GM12875 (cell line): ENCODE results near the gene ADAMTSL2.

Experiments
- H3K4me3 ChIP-seq: one replicate; pipeline ENCODE4 v1.5.1; 2011; ENCODE audit warnings: low read depth, low read length, control low read depth
- TF ChIP-seq, protein P1 (sequence below): IDR thresholded peaks from 2 replicates; pipeline ENCODE4 v1.5.1; 2011; ENCODE audit warnings: low read depth, mild to moderate bottlenecking, control low read depth, inconsistent platforms, low read length, moderate library complexity, borderline replicate concordance; ENCODE audit not compliant: insufficient read depth

ADAMTSL2 gene

DNA sequence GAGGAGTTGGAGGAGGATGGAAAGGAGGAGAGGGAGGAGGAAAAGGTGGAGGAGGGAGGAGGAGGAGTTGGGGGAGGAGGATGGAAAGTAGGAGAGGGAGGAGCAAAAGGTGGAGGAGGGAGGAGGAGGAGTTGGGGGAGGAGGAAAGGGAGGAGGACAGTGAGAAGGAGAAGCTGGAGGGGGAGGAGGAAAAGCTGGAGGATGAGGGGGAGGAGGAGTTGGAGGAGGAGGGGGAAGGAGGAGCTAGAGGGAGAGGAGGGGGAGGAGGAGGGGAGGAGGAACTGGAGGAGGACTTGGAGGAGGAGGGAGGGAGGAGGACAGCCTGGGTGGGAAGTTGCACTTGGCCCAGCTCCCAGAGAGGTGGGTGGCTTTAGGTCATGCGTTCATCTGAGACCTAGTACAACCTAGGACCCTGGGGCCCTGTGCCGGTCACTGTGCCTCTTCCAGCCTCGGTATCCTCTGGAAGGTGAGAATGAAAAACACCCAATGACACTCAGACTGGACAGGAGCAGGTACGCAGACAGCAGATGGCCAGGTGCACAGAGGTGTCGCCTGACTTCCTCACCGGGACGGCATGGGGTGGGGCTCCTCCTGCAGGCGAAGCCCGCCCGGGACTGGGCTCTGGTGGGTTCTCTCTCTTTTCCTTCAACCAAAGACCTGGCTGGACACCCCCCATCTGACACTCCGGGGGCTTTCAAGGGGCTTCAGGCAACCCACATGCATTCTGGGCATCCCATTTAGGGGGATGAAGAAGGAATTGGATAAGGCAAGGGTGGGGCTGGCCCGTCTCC lies 43.4 kb upstream of the ADAMTSL2 start:
- H3K4me3 ChIP-seq = no peak overlapping the region
- TF ChIP-seq, protein P1, sequence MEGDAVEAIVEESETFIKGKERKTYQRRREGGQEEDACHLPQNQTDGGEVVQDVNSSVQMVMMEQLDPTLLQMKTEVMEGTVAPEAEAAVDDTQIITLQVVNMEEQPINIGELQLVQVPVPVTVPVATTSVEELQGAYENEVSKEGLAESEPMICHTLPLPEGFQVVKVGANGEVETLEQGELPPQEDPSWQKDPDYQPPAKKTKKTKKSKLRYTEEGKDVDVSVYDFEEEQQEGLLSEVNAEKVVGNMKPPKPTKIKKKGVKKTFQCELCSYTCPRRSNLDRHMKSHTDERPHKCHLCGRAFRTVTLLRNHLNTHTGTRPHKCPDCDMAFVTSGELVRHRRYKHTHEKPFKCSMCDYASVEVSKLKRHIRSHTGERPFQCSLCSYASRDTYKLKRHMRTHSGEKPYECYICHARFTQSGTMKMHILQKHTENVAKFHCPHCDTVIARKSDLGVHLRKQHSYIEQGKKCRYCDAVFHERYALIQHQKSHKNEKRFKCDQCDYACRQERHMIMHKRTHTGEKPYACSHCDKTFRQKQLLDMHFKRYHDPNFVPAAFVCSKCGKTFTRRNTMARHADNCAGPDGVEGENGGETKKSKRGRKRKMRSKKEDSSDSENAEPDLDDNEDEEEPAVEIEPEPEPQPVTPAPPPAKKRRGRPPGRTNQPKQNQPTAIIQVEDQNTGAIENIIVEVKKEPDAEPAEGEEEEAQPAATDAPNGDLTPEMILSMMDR = no peak

- TF ChIP-seq, protein P1 = no peak
- H3K4me3 ChIP-seq = no peak overlapping the region
Measured at GRCh38 chr9:133491656-133491925, 42.9 kb upstream of the ADAMTSL2 start.

DNA sequence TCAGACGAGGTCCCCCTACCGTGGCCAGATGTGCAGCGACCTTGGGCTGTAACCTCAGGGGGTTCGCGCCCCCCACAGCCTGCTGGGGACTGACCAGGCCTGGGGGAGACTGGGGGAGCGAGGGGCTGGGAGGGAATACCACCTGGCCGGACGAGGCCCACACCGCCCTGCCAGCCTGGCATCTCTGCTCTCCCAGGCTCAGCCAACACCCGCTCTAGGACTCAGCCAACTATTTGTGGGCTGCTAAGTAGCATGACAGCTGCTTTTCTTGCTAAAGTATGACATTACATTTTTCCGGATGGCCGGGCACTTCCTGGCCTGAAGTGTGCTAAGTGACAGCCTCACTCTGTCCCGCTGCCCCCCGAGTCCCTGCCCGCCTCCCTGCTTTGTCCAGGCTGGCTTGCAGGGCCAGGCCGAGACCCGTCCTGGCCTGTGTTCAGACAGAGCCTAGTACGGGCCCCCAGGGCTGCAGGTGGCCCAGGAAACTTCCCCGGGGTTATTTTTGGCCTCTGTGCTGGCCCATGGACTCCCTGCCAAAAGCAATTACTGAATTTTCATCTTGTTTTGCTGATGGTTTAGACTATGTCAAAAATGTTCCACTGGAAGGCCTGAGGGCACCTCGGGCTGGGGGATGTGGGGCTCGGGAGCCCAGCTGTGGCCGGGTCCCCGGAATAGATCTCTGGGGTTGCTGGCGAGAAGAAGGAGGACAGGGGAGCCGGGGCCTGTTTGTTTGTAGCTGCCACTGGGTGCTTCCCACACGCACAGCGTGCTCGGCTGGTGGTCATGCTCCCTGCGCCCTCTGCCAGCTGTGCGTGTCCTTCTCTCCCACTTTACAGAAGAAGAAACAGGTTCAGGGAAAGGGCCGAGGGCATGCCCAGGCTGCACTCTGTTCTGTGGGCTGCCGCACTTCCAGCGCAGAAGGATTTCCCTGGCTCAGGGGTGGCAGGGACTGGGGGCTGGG lies 42.2 kb upstream of the ADAMTSL2 start:
- no peak overlapping the region for H3K4me3 ChIP-seq
- TF ChIP-seq, protein P1 = no peak

DNA sequence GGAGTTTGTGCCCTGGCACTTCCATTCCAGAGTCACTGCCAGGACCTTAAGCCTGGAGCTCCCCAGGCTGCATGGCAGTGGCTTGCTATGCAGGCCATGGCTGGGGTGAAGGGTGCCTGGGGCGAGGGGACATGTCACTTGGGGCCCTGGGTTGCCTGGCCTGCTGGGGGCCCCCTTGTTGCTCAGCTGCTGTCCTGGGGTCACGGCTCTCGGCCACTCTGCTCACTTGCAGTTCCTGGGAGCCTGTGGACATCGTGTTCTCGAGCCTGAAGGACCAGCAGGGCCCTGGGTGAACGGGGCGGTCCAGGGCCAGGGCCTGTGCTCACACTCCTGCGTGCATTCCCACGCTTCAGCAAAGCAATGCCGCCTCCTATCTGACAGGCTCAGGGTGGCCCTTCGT lies 41.1 kb upstream of the ADAMTSL2 start:
- TF ChIP-seq, protein P1 = no peak
- H3K4me3 ChIP-seq = no peak overlapping the region

GRCh38 chr9:133493845-133494540 lies 40.5 kb upstream of the ADAMTSL2 start:
- TF ChIP-seq, protein P1 = no peak
- no peak overlapping the region for H3K4me3 ChIP-seq

DNA sequence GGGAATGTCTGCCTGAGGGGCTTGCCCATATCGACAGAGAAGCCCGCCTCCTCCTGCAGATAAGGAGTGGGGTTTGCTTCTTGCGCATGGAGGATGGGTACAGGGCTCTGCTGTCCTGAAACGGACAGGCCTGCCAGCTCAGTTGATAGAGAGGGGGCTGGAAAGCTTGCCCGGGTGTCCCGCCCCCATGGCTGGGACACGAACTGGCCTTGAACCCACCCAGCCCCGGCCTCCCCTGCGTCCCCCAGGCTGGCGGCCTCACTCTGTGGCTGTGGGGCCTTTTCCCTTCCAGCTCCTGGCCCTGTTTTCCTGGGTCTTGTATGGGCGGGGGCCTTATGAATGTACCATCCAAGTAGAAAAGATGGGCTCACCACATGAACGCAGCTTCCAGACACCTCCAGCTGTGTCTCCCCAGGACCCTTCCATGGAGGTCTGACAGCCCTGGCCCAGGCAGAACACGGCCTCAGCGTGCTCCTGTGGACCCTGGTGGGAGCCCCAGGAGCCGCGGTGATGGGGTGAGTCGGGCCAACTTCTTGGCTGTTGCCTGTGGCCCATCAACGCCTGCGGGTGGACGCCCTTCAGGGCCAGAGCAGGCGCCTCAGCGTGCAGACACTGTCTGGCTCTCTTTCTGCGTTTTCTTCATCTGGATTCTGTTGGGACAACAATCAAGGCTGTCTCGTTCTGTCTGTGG lies 39.7 kb upstream of the ADAMTSL2 start:
- no peak overlapping the region for H3K4me3 ChIP-seq

More for the DNA sequence above, 39.7 kb upstream of the ADAMTSL2 start:
- TF ChIP-seq, protein P1 = no peak
